Adrenal gland (tissue), 12 donors: Measurements from ENCODE around the gene SHC4. TPM values are rescaled to one million over a fixed set of nuclear protein-coding genes. Genes with fewer than 3 reads are reported as not detected.
A peak's percentile ranks its signal among the peaks of the same experiment; 100 is the strongest.

ENCODE experiments used
- DNase-seq, 7 donors: peaks; one replicate each; pipeline ENCODE4 v3.0.0-alpha.2; 2019 to 2020
- H3K27ac ChIP-seq, 5 donors: fragments of 200-600 bp; sonication (generic) in 4 of 5; 1 replicate in 3 of 5; 2 replicates in 2 of 5; pipeline versions ENCODE4 v1.5.1 to v1.8.0; 2016 to 2020; ENCODE audit warnings: mild to moderate bottlenecking in 1 of 5
- H3K27me3 ChIP-seq: fragments of 200-600 bp; 2 replicates; pipeline ENCODE4 v1.8.0; 2021
- H3K36me3 ChIP-seq, 2 donors: fragments of 200-600 bp; replicated peaks in 1 of 2; 1 replicate in 1 of 2; 2 replicates in 1 of 2; pipeline versions ENCODE4 v1.5.1 to v1.8.0; 2018 to 2022
- H3K4me1 ChIP-seq, 2 donors: fragments of 200-600 bp; replicated peaks in 1 of 2; 1 replicate in 1 of 2; 2 replicates in 1 of 2; pipeline versions ENCODE4 v1.5.1 to v1.8.0; 2018 to 2021
- H3K4me3 ChIP-seq, 4 donors: fragments of 200-600 bp; sonication (generic) in 3 of 4; one replicate each; pipeline ENCODE4 v1.5.1; 2016 to 2018
- H3K9me3 ChIP-seq, 3 donors: fragments of 200-600 bp; sonication (generic) in 1 of 3; replicated peaks in 1 of 3; 1 replicate in 2 of 3; 2 replicates in 1 of 3; pipeline versions ENCODE4 v1.5.1 to v1.8.0; 2016 to 2021
- POLR2A ChIP-seq, 2 donors: fragments of 450-650 bp; IDR thresholded peaks; one replicate each; pipeline ENCODE4 v1.6.1; 2017; ENCODE audit warnings: antibody characterized with exemption in 2 of 2, mild to moderate bottlenecking in 2 of 2, moderate library complexity in 1 of 2
- WGBS, 4 donors: extraction: QIAGEN DNeasy Blood & Tissue Kit in 2 of 4; methylation state at CpG; one replicate each; pipeline versions ENCODE4 v1.1.5 to v1.1.7; 2013 to 2017; 5-methylcytosine and 5-hydroxymethylcytosine counted together
- intact Hi-C, 2 donors: fragments of 100-400 bp; cut with DNase I; formaldehyde crosslinking; loops; one replicate each; pipeline versions ENCODE4 v1.14.1 to v1.15.0; 2022 to 2023
- polyA plus RNA-seq, 3 donors: library from polyadenylated mRNA; stranded (reverse); fragments of 200-250 nt in 2 of 3; fragments of 350-450 nt in 1 of 3; fragmentation: Illumina TruSeq in 1 of 3; extraction: RNeasy Lipid Tissue Mini Kit (QIAGEN cat#74804) in 1 of 3; gene quantifications; one replicate each; pipeline ENCODE4 v1.2.3, GENCODE V29; 2013 to 2014
- total RNA-seq, 9 donors: library from RNA; depleted of rRNA in 4 of 9; stranded (reverse); fragments of >200 nt in 4 of 9; fragments of 120-200 nt in 1 of 9; fragmentation: NEBNext Ultra II Directional in 1 of 9; extraction: Animal tissue kit (Norgen Biotek cat#: 25700) in 1 of 9; gene quantifications; one replicate each; pipeline versions ENCODE4 v1.1.0 to v1.2.4, GENCODE V29; 2013 to 2023
- TF ChIP-seq, protein P1 (sequence below), 6 experiments: fragments of 450-650 bp in 4 of 6; fragments of 200-600 bp in 2 of 6; sonication (generic) in 1 of 6; IDR thresholded peaks; 1 replicate in 5 of 6; 2 replicates in 1 of 6; pipeline versions ENCODE4 v1.5.1 to v1.8.0; 2016 to 2021; ENCODE audit warnings: antibody characterized with exemption in 6 of 6, mild to moderate bottlenecking in 2 of 6, moderate library complexity in 1 of 6
- donor health status: healthy with polysubstance abuse.
- donor health status: Bipolar disorder and iron deficiency.
- donor health status: DM: yes; HTN: yes; CAD: no.
- donor health status: DM: no; HTN: no; CAD: no.
- donor health status: DM: no; HTN: no; CAD: no.
- donor health status: DM: yes; HTN: yes; CAD: no.

Gene SHC4
- total and polyA plus RNA-seq, 12 donors: 0.40 to 1.8 (median 0.99) TPM

DNA sequence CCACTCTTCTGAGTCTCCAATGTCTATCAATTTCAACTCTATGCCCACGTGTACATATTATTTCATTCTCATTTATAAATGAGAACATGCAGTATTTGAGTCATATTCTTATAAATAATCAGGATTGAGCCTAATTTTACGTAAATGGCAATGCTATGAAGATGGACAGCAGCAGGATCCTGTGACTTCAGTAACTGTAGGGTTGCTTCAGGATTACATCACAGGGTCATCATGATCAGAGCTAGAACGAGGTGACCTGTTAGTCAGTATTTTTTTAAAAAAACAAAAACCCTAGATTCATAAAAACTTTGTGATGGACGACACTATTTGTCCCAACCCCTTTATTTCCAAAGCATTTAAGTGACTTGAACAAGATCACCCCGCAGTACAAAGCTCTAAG is 21.8 kb downstream of the SHC4 start:
- TF ChIP-seq, protein P1, sequence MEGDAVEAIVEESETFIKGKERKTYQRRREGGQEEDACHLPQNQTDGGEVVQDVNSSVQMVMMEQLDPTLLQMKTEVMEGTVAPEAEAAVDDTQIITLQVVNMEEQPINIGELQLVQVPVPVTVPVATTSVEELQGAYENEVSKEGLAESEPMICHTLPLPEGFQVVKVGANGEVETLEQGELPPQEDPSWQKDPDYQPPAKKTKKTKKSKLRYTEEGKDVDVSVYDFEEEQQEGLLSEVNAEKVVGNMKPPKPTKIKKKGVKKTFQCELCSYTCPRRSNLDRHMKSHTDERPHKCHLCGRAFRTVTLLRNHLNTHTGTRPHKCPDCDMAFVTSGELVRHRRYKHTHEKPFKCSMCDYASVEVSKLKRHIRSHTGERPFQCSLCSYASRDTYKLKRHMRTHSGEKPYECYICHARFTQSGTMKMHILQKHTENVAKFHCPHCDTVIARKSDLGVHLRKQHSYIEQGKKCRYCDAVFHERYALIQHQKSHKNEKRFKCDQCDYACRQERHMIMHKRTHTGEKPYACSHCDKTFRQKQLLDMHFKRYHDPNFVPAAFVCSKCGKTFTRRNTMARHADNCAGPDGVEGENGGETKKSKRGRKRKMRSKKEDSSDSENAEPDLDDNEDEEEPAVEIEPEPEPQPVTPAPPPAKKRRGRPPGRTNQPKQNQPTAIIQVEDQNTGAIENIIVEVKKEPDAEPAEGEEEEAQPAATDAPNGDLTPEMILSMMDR (IDR thresholded peaks at IDR 0.05): no peak
- no peak for TF ChIP-seq POLR2A (IDR thresholded peaks at IDR 0.05)
- 69 to 75% (median 72%) methylated on average over 5 of the region's 5 CpGs for WGBS, 4 donors
- H3K36me3 ChIP-seq: no peaks in the 10 kb centered on the region
- no peak for DNase-seq
- H3K4me3 ChIP-seq: no peak overlapping the region
- H3K9me3 ChIP-seq: no peaks in the 10 kb centered on the region
- no peaks in the 10 kb centered on the region for H3K27me3 ChIP-seq
- intact Hi-C loops: no loop called here
- peaks cover 0 to 4% of the 10 kb centered on the region in 2 donors for H3K4me1 ChIP-seq
- H3K27ac ChIP-seq: no peak overlapping the region

DNA sequence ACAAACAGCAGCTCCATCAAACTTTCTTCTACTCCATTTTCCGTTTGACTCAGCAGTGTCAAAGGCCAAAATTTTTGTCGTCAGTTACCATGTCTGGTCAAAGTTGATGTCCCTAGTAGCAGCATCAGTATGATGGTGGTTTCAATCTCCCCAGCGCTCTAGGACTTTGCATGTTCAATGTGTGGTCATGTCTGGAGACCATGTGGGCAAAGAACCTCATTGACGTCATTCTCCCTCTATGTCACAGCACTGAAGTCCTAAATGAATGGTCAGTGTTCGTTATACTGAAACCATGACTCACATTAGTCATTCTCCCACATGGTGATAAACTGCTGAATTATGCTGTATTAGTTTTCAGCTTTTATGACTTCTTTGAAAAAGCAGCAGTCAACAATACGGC is 23.2 kb downstream of the SHC4 start:
- intact Hi-C loops: no loop called here
- H3K27ac ChIP-seq: no peak overlapping the region
- H3K4me1 ChIP-seq: peaks cover 0 to under 1% of the 10 kb centered on the region in 2 donors
- no peak for DNase-seq
- WGBS, 4 donors: 82 to 95% (median 86%) methylated on average over 6 of the region's 6 CpGs
- H3K9me3 ChIP-seq: no peaks in the 10 kb centered on the region
- H3K36me3 ChIP-seq: no peaks in the 10 kb centered on the region
- TF ChIP-seq, protein P1 (IDR thresholded peaks at IDR 0.05): no peak
- no peak for TF ChIP-seq POLR2A (IDR thresholded peaks at IDR 0.05)
- H3K4me3 ChIP-seq: no peak overlapping the region
- no peaks in the 10 kb centered on the region for H3K27me3 ChIP-seq

DNA sequence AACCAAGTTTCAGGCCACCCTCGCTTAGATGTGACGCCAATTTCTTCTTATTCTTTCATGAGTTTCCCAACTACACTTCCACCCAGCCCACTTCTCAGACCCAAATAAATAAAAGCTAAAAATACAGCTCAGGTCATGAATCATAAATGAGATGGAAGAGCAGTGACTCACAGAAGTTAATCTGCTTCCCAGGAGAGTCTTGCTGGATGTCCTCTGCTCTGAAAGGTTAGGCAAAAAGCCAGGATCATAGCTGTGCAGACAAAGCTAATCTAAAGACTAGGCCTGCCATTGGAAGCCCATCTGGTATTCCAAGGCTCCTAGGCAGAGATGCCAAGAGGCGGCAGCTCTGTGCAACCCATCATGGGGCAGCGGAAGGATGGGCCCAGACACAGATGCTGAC is 24.1 kb downstream of the SHC4 start:
- intact Hi-C loops: no loop called here
- peaks cover 0 to 4% of the 10 kb centered on the region in 2 donors for H3K4me1 ChIP-seq
- DNase-seq: peak in 4 of 7 donors; percentile 9 to 54 (median 30)
- TF ChIP-seq POLR2A (IDR thresholded peaks at IDR 0.05): no peak
- TF ChIP-seq, protein P1 (IDR thresholded peaks at IDR 0.05): no peak
- no peaks in the 10 kb centered on the region for H3K9me3 ChIP-seq
- no peaks in the 10 kb centered on the region for H3K36me3 ChIP-seq
- H3K27ac ChIP-seq: no peak overlapping the region
- no peaks in the 10 kb centered on the region for H3K27me3 ChIP-seq
- 81 to 90% (median 84%) methylated on average over 4 of the region's 4 CpGs for WGBS, 4 donors
- no peak overlapping the region for H3K4me3 ChIP-seq

DNA sequence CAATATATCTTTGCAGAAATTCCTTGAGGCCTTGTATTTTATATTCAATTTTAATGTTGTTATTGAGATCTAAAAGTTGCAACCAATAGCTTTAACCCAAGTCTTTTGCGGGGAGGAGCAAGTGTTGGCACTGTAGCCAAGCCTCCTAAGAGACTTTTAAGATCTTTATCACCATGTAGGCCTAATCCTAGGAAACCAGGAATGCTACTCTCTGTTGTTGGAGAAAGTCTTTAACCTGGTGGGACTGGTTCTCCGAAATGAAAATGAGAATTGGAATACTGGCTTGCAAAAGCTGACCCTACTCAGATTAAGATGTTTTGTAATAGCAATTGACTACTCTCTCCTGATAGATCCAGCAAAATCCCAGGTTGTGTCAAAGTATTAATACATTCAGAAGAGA is 25.8 kb downstream of the SHC4 start:
- Histone ChIP-seq H3K27me3 (no peaks in the 10 kb centered on the region), H3K9me3 (no peaks in the 10 kb centered on the region), H3K27ac (no peak overlapping the region), H3K4me1 (peaks cover 0 to 4% of the 10 kb centered on the region in 2 donors), H3K36me3 (no peaks in the 10 kb centered on the region), H3K4me3 (no peak overlapping the region)
- 93 to 98% (median 95%) methylated on average over 2 of the region's 2 CpGs for WGBS, 4 donors
- DNase-seq: no peak
- TF ChIP-seq, protein P1 (IDR thresholded peaks at IDR 0.05): no peak
- no peak for TF ChIP-seq POLR2A (IDR thresholded peaks at IDR 0.05)
- intact Hi-C loops: no loop called here
